Upper lobe of left lung (tissue), 6 donors: ENCODE results near the gene EXOSC1. TPM values are rescaled to one million over a fixed set of nuclear protein-coding genes. Genes with fewer than 3 reads are reported as not detected.

Experiments used
- ATAC-seq, 2 donors: fragments of 200-7000 bp; cut with Tn5 transposase; one replicate each; pipeline ENCODE4 v1.9.1; 2022; ENCODE audit warnings: mild to moderate bottlenecking in 2 of 2, moderate library complexity in 2 of 2; ENCODE audit not compliant: low FRiP score in 2 of 2
- DNase-seq, 2 donors: peaks; one replicate each; pipeline ENCODE4 v3.0.0-alpha.2; 2019 to 2020
- H3K27ac ChIP-seq, 4 donors: fragments of 200-600 bp; sonication (generic); one replicate each; pipeline ENCODE4 v1.5.1; 2016 to 2019
- H3K27me3 ChIP-seq, 4 donors: fragments of 200-600 bp; sonication (generic); one replicate each; pipeline ENCODE4 v1.5.1; 2017 to 2019
- H3K36me3 ChIP-seq, 4 donors: fragments of 200-600 bp; sonication (generic); one replicate each; pipeline ENCODE4 v1.5.1; 2016 to 2019
- H3K4me1 ChIP-seq, 4 donors: fragments of 200-600 bp; sonication (generic); one replicate each; pipeline ENCODE4 v1.5.1; 2018 to 2019
- H3K4me3 ChIP-seq, 4 donors: fragments of 200-600 bp; sonication (generic); one replicate each; pipeline ENCODE4 v1.5.1; 2017 to 2019; ENCODE audit warnings: mild to moderate bottlenecking in 2 of 4, moderate library complexity in 1 of 4
- H3K9me3 ChIP-seq, 4 donors: fragments of 200-600 bp; sonication (generic); one replicate each; pipeline ENCODE4 v1.5.1; 2018 to 2019
- CTCF ChIP-seq, 6 experiments: fragments of 450-650 bp in 4 of 6; fragments of 200-600 bp in 2 of 6; sonication (generic) in 2 of 6; IDR thresholded peaks; one replicate each; pipeline ENCODE4 v1.5.1; 2016 to 2019; ENCODE audit warnings: antibody characterized with exemption in 6 of 6
- EP300 ChIP-seq, 4 donors: sonication (generic); formaldehyde crosslinking; IDR thresholded peaks; one replicate each; pipeline ENCODE4 v1.5.1; 2017; ENCODE audit warnings: antibody characterized with exemption in 4 of 4, control low read depth in 2 of 4
- POLR2A ChIP-seq, 4 donors: fragments of 450-650 bp; IDR thresholded peaks; one replicate each; pipeline ENCODE4 v1.5.1; 2016 to 2017; ENCODE audit warnings: antibody characterized with exemption in 4 of 4, mild to moderate bottlenecking in 2 of 4
- POLR2AphosphoS5 ChIP-seq, 2 donors: sonication (generic); formaldehyde crosslinking; IDR thresholded peaks; one replicate each; pipeline ENCODE4 v1.5.1; 2017; ENCODE audit warnings: antibody characterized with exemption in 2 of 2
- WGBS, 2 donors: methylation state at CpG; one replicate each; pipeline ENCODE4 v1.1.5; 2017 to 2018; 5-methylcytosine and 5-hydroxymethylcytosine counted together
- total RNA-seq, 6 donors: library from RNA; depleted of rRNA in 4 of 6; stranded (reverse); fragments of >200 nt in 4 of 6; gene quantifications; one replicate each; pipeline versions ENCODE4 v1.1.0 to v1.2.1, GENCODE V29; 2016 to 2021
- donor health status: DM: no; HTN: no; CAD: no; lungs with moderate emphysema.
- donor health status: DM: no; HTN: yes; CAD: no; lungs with severe emphysema.

The EXOSC1 gene
- total RNA-seq, 6 donors from 2014 or later, result 19.5 to 30.4 (median 28.1) TPM

DNA sequence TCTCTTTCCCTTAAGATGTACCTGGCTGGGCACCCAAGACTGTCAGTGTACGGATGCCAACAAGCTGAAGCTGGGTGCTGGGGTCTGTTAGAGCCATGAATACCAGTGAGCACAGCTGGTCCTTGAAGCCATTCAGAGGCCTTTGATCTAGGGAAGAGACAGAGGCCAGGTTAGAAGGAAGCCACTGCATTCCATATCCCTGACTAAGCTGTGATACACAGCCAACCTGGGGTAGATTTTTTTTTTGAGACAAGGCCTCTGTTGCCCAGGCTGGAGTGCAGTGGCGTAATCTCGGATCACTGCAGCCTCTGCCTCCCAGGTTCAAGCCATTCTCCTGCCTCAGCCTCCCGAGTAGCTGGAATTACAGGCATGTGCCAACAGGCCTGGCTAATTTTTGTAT lies 20.9 kb upstream of the EXOSC1 start:
- TF ChIP-seq POLR2A (IDR thresholded peaks at IDR 0.05) (no peak), EP300 (IDR thresholded peaks at IDR 0.05) (no peak), CTCF (IDR thresholded peaks at IDR 0.05) (no peak), POLR2AphosphoS5 (IDR thresholded peaks at IDR 0.05) (no peak)
- H3K4me3 ChIP-seq, result no peak overlapping the region
- H3K9me3 ChIP-seq, result no peaks in the 10 kb centered on the region
- 80 to 88% methylated on average over 4 of the region's 4 CpGs for WGBS, 2 donors
- DNase-seq (no peak), ATAC-seq (no peak)
- peaks cover 0 to 27% (median 14%) of the 10 kb centered on the region in 4 donors for H3K4me1 ChIP-seq
- no peaks in the 10 kb centered on the region for H3K27me3 ChIP-seq
- peaks cover 19 to 99% (median 80%) of the 10 kb centered on the region in 4 donors for H3K36me3 ChIP-seq
- peak overlapping the region in 3 of 4 donors; percentile 32 to 70 (median 68) for H3K27ac ChIP-seq

DNA sequence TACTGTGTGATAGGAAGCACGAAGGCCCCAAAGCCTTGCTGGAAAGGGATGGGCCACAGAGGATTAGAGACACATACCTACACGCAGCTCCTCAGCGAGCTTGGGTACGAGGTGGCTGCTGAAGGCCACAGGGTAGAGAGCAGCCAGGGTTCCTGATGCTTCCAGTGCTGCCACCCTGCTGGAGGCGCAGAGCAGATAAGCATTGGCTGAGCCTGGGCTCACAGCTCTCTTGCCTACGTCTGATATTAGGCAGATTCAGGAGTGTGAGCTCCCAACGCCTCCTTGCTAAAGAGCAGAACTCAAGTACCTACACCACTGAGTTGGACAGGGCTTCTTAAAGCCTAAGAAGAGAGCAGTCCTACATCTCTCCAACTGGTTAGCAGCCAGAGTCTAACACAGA lies 20.2 kb upstream of the EXOSC1 start:
- no peaks in the 10 kb centered on the region for H3K27me3 ChIP-seq
- WGBS, 2 donors, result 87 to 100% methylated on average over 3 to 7 of the region's 7 CpGs
- no peak for TF ChIP-seq POLR2A (IDR thresholded peaks at IDR 0.05)
- no peak for TF ChIP-seq EP300 (IDR thresholded peaks at IDR 0.05)
- TF ChIP-seq POLR2AphosphoS5 (IDR thresholded peaks at IDR 0.05), result no peak
- no peak for TF ChIP-seq CTCF (IDR thresholded peaks at IDR 0.05)
- no peak for DNase-seq
- no peaks in the 10 kb centered on the region for H3K9me3 ChIP-seq
- peaks cover 24 to 99% (median 85%) of the 10 kb centered on the region in 4 donors for H3K36me3 ChIP-seq
- ATAC-seq, result no peak
- H3K4me3 ChIP-seq, result no peak overlapping the region
- peak overlapping the region in 3 of 4 donors; percentile 42 to 70 (median 68) for H3K27ac ChIP-seq
- H3K4me1 ChIP-seq, result peaks cover 0 to 27% (median 14%) of the 10 kb centered on the region in 4 donors

GRCh38 chr10:97464226-97464625 lies 18.4 kb upstream of the EXOSC1 start:
- H3K27ac ChIP-seq, result peak overlapping the region; percentile 44 to 70 (median 58)
- H3K9me3 ChIP-seq, result no peaks in the 10 kb centered on the region
- H3K4me3 ChIP-seq, result no peak overlapping the region
- WGBS, 2 donors, result 65 to 100% methylated on average over 1 of the region's 1 CpG
- TF ChIP-seq EP300 (IDR thresholded peaks at IDR 0.05), result no peak
- no peak for TF ChIP-seq POLR2A (IDR thresholded peaks at IDR 0.05)
- peaks cover 28 to 100% (median 86%) of the 10 kb centered on the region in 4 donors for H3K36me3 ChIP-seq
- H3K4me1 ChIP-seq, result peaks cover 0 to 22% (median 12%) of the 10 kb centered on the region in 4 donors
- ATAC-seq, result no peak
- H3K27me3 ChIP-seq, result no peaks in the 10 kb centered on the region
- DNase-seq, result no peak

DNA sequence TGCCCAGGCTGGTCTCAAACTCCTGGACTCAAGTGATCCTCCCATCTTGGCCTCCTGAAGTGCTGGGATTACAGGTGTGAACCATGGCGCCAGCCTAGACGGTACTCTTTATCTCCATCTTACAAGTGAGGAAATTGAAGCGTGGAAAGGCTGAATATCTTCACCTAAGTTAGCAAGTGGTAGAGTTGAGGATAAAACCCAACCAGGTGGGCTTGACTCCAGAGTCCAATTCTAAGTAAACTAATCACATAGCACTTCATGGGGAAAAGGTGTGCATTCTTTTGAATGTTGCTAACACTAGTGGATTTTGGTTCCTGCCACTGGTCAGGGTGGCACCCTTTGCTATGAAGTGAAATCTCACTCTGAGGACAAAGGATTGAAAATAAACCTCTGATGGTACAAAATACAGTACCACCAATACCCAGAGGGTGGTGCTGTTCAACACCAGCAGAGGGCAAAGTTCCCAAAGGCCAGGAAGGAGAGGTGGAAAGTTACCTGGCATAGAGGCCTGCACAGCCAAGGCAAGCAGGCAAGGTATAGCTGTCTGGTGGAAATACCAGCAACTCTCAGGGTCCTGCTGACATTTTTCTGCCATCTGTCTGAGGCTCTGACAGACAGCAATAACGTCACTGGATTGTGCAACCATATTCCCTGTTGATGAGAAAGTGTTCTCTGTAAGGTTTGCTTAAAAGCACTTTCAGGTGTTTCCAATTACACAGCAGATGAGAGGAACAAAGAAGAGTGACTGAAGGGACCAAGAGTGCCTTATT lies 17.7 kb upstream of the EXOSC1 start:
- Histone ChIP-seq H3K27me3 (no peaks in the 10 kb centered on the region), H3K36me3 (peaks cover 35 to 100% (median 87%) of the 10 kb centered on the region in 4 donors), H3K9me3 (no peaks in the 10 kb centered on the region), H3K27ac (peak overlapping the region; percentile 44 to 70 (median 58)), H3K4me3 (no peak overlapping the region), H3K4me1 (peaks cover 0 to 19% (median 12%) of the 10 kb centered on the region in 4 donors)
- WGBS, 2 donors, result 72 to 73% methylated on average over 4 of the region's 4 CpGs
- TF ChIP-seq CTCF (IDR thresholded peaks at IDR 0.05) (peak; percentile 67 to 91 (median 84)), POLR2A (IDR thresholded peaks at IDR 0.05) (peak in 1 of 4 donors; percentile 23), EP300 (IDR thresholded peaks at IDR 0.05) (peak in 2 of 4 donors; percentile 30 to 91), POLR2AphosphoS5 (IDR thresholded peaks at IDR 0.05) (peak; percentile 47 to 50)
- ATAC-seq (peak; percentile 79 to 90), DNase-seq (peak in 1 of 2 donors; percentile 78)

GRCh38 chr10:97462309-97462708 lies 16.5 kb upstream of the EXOSC1 start:
- no peak for DNase-seq
- Histone ChIP-seq H3K4me3 (no peak overlapping the region), H3K4me1 (peaks cover 0 to 15% (median 11%) of the 10 kb centered on the region in 4 donors), H3K36me3 (peaks cover 40 to 100% (median 87%) of the 10 kb centered on the region in 4 donors), H3K27me3 (no peaks in the 10 kb centered on the region), H3K27ac (no peak overlapping the region), H3K9me3 (no peaks in the 10 kb centered on the region)
- 92 to 98% methylated on average over 2 of the region's 2 CpGs for WGBS, 2 donors
- TF ChIP-seq POLR2AphosphoS5 (IDR thresholded peaks at IDR 0.05) (no peak), CTCF (IDR thresholded peaks at IDR 0.05) (no peak), EP300 (IDR thresholded peaks at IDR 0.05) (no peak), POLR2A (IDR thresholded peaks at IDR 0.05) (no peak)
- ATAC-seq, result no peak
